Measurements from ENCODE around the gene PRR30.

Gene PRR30

DNA sequence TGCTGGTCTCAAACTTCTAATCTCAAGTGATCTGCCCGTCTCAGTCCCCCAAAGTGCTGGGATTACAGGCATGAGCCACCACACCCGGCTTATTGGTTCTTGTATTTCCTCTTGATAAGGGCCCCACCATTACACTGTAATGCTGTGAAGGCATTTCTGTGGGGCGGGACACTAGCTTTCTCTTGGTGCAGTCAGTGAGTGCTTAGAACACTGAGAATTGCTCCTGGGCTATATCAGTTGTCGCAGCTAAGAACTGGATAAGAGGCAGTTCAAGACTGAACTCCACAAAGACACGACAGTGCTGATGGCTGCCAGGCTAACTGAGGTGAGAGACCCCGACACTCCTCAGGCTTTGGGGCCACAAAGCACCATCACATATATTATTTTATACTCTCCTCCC is 50.6 kb downstream of the PRR30 start:
- peaks cover 27% of the 10 kb centered on the region for H3K4me1 Mint-ChIP-seq (ENCODE audit: low read depth)
- no peak overlapping the region for H3K27ac Mint-ChIP-seq
- peaks cover 2% of the 10 kb centered on the region for H3K36me3 Mint-ChIP-seq (ENCODE audit: low read depth)
- H3K27me3 Mint-ChIP-seq (ENCODE audit: low read depth): no peaks in the 10 kb centered on the region
- H3K9me3 Mint-ChIP-seq: no peaks in the 10 kb centered on the region
- H3K4me3 Mint-ChIP-seq: no peak overlapping the region

DNA sequence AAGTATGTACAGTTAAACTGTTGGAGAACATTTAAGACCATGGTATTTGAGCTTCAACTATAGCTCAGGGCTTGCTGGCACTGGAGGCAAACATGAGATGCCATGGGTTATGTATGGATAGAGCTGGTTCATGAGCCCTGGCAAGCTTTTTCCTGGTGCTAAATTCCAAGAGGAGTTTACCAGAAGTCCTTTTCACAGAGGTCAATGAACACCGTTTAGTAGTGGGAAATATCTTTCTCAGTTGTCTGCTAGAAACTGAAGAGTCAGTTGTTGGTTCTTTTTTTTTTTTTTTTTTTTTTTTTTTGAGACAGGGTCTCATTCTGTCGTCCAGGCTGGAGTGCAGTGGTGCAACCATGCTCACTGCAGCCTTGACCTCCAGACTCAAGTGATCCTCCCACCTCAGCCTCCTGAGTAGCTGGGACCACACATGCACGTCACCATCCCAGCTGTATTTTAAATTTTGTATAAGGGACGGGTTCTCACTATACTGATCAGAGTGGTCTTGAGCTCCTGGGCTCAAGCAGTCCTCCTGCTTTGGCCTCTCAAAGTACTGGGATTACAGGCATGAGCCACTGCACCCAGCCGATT is 51.3 kb downstream of the PRR30 start:
- no peaks in the 10 kb centered on the region for H3K27me3 Mint-ChIP-seq (ENCODE audit: low read depth)
- peak overlapping the region; percentile 88 for H3K4me3 Mint-ChIP-seq
- H3K36me3 Mint-ChIP-seq (ENCODE audit: low read depth): peaks cover 2% of the 10 kb centered on the region
- no peaks in the 10 kb centered on the region for H3K9me3 Mint-ChIP-seq
- H3K4me1 Mint-ChIP-seq (ENCODE audit: low read depth): peaks cover 29% of the 10 kb centered on the region
- H3K27ac Mint-ChIP-seq: peak overlapping the region; percentile 45

Measured in T-helper 1 cell treated with Interleukin-12 subunit alpha and Interleukin-12 subunit beta and Interleukin-4 antibody, amounts not matched to agents 30 μg/mL and 1 μg/mL, for 36 hours (primary cell).